ENCODE results near the gene LRRN2.
"Not testable (repeated sequence)": the region's sequence is repeated elsewhere in the genome, so short reads cannot be mapped to it uniquely, and the experiment has no call there.

Gene LRRN2

DNA sequence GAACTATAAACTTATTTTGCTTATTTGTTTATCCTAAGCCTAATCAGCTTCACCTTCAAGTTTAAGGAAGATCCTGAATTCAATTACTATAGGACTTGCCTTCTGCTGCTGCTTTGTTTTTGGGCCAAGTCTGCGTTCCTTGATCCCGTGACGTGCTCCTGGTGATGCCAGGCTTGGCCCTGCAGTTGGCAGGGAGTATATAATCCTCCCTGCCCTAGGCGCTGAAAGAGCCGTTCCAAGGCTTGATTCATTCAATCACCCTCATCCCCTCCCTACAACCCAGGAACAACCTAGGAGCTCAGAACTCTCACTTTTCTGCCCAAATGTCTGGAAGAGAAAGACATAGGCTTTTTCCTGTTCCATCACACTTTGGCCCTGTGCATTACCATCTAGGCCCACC is 12.4 kb upstream of the LRRN2 start:
- in situ Hi-C loops (cut with MboI; ENCODE audit: low pct_unique_long_range_greater_than_20kb, low sequenced_read_pairs), result no loop called here
- no peak for DNase-seq

DNA sequence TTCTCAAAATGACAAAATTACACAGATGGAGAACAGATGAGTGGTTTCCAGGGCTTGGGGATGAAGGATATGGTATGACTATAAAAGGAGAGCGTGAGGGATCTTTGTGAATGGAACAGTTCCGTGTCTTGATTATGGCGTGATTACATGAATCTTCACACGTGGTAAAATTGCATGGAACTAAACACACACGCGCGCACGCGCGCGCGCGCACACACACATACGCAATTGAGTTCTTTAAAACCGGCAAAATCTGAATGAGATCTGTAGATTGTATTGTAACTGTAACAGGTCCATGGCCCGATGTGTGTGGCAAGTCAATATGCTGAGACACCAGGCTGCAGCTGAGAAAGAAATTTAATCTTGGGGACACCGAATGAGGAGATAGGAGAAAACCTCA is 11.1 kb upstream of the LRRN2 start:
- DNase-seq, result no peak

DNA sequence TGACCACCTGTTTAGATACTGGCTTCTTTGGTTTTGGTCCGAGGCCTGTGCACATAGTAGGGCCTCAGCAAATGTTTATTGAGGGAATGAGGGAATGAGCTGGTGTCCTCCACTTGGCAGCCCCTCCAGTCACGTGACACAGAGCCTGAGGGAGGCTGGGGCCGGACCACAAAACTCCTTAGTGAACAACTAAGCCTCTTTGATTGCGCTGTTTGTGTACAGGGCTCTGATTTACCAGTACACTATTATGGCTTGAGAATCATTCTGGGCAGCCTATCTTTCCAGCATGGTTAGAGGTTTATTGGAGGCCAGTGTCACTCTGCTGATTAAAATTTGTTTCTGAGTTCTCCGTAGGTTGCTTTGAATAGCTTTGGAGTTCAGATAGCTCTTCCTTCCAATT is 10.2 kb upstream of the LRRN2 start:
- in situ Hi-C loops (cut with MboI; ENCODE audit: low pct_unique_long_range_greater_than_20kb, low sequenced_read_pairs), result no loop called here
- DNase-seq, result no peak

More for the DNA sequence above, 11.1 kb upstream of the LRRN2 start:
- in situ Hi-C loops (cut with MboI; ENCODE audit: low pct_unique_long_range_greater_than_20kb, low sequenced_read_pairs), result no loop called here

DNA sequence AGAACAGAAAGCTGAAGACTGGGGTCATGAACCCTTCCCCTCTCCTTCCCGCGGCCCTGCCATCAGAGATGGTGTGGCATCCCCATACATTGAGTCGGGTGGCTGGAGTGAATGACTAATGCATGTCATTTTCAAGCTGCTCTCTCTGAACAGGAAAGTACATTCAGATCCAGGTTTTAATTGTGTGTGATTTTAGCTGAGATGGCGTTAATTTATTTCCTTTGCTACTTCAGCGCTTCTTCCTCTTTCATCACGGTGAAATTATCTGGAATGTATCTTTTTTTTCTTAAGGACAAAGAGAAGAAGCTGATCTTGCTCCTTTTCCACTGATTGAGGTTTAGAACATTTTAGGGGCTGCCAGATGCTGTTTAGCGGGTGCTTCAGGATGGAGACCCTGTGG is 8.6 kb upstream of the LRRN2 start:
- in situ Hi-C loops (cut with MboI; ENCODE audit: low pct_unique_long_range_greater_than_20kb, low sequenced_read_pairs), result no loop called here
- DNase-seq, result no peak

DNA sequence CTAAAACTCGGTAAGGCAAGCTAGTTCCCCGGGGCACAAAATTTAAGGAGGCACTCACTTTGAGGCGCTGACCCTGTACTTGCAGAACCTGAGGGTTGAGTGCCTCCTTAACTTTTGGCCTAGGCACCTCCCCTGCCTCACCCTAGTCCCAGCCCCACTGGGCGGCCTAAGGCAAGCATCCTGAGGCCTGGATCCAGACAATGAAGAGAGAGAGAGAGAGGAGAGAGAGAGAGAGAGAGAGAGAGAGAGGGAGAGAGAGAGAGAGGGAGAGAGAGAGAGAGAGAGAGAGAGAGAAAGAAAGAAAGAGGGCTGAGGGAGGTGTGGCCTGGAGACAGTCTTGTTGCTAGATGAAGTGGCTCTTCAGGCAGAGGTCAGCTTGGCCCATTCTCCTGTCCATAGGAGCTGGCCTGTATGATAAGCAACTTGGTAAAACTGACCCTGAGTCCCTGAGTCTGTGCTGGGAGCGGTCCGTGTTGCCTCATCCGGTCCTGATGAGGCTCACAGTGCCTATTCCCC is 7.4 kb upstream of the LRRN2 start:
- in situ Hi-C loops (cut with MboI; ENCODE audit: low pct_unique_long_range_greater_than_20kb, low sequenced_read_pairs), result no loop called here
- DNase-seq, result no peak

DNA sequence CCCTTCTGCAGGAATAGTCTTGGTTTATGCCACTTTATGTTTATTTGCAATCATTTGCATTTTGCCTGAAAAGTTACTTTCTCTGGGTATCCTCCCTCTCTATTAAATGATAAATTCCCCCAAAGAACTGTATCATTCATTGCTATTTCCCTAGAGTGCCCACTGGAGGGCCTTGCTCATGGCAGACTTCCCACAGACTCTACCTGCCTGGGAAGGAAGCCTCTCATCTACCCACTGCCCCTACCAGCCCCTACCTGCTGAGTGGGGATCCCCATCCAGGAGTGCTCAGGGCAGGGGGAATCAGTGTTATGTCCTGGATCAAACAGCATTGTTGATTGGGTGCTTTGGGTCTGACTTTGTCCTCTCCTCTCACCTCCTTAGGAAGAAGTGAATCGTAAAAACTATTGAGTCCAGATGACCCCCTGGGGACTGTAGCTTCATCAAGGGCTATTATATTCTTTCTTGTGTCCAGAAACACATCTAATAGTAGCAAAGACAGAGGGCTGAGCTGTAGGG is 6.8 kb upstream of the LRRN2 start:
- in situ Hi-C loops (cut with MboI; ENCODE audit: low pct_unique_long_range_greater_than_20kb, low sequenced_read_pairs), result no loop called here

DNA sequence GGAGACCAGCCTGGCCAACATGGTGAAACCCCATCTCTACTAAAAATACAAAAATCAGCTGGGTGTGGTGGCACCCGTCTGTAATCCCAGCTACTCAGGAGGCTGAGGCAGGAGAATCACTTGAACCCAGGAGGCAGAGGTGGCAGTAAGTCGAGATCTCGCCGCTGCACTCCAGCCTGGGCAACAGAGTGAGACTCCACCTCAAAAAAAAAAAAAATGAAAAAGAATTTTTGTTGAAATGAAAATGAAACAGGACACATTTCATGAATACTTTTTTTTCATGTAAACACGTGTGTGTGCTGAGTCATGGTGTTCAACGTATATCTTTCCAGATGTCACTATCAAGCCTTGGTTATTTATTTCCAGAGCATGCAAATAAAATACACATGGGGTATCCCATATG is 5.8 kb upstream of the LRRN2 start:
- DNase-seq; in situ Hi-C loops (cut with MboI; ENCODE audit: low pct_unique_long_range_greater_than_20kb, low sequenced_read_pairs): not testable (repeated sequence)

More for the DNA sequence above, 6.8 kb upstream of the LRRN2 start:
- no peak for DNase-seq

DNA sequence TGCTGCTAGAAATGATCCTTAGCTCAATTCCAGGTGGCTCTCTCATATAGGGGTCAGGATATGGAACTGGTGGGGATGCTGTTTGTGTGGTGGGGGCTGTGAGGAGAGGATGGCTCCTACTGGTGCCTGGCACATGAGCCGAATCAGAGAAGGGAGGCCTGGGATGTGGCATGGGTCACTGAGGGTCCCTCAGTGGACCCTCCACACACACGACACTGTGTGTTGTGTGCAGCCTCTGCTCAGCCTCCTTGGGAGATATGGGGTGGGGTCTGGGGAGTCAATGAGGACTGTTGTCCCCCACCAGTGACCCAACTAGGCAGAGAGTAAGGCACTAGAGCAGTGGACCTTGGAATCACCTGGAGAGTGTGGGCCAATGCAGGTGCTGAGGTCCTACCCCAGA is 3.2 kb upstream of the LRRN2 start:
- no peak for DNase-seq

DNA sequence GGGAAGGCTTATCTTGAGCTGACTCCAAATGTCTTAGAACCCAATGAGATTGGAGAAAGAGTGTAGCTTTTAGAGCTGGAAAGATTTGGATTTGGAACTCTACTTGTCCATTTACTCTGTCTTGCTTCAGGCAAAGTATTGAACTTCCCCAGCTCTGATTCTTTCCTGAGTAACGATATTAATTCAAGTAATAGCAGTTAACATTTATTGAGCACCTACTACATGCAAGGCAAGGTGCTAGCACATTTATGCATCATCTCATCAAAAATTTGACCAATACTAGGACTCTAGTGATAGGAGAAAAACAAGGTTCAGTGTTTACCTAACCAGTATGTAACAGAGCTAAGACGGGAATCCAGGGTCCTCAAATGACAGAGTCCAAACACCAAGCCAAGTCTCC is 2.5 kb upstream of the LRRN2 start:
- in situ Hi-C loops (cut with MboI; ENCODE audit: low pct_unique_long_range_greater_than_20kb, low sequenced_read_pairs), result no loop called here
- DNase-seq, result no peak

More for the DNA sequence above, 3.2 kb upstream of the LRRN2 start:
- in situ Hi-C loops (cut with MboI; ENCODE audit: low pct_unique_long_range_greater_than_20kb, low sequenced_read_pairs), result no loop called here

DNA sequence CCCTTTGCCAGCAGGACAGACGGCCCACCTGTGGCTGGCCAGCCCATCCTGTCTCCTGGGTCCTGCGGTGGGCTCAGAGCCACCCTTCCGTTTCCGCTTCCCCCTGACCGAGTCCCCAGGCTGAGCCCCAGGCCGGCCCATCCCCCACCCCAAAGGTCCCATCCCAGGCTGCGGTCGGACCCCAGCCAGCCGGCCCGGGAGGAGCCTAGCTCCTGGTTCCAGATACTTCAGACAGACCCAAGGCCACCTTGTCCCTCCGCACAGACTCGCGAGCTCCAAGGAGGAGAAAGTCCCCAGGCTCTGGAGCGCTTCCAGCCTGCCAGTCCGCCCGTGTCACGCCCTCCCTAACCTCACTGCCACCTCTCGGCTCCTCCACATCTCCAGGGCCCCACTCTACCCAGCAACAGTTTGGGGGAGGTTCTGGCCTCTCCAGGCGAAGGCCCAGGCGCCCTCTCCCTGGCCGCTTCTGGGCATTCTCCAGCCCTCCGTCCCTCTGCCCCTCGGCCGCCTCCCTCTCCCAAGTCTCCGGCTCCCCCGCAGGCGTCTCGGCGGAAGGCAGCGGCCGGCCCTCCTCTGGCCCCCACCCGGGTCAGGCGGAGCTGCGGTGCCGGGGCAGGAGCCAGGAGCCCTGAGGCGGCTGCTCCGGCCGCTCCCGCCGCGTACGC is 835 bp downstream of the LRRN2 start:
- DNase-seq, result no peak

DNA sequence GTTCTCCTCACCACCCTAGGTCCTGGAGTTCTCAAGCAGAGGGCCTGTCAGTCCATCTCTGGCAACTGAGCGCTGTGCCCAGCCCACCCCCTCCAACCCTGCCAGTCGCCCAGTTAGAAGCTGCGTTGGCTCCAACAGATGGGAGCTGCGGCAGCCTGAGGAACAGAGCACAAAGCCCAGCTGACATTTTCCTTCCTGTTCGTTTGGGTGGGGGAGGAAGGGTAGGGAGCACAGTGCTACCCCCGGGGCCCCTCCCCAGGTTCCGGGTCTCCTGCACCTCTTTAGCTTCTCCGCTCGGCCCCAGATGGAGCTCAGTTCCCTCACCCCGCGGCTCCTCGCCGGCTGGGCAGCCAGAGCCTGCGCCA is 1.4 kb downstream of the LRRN2 start:
- no peak for DNase-seq
- in situ Hi-C loops (cut with MboI; ENCODE audit: low pct_unique_long_range_greater_than_20kb, low sequenced_read_pairs), result no loop called here

More for the DNA sequence above, 835 bp downstream of the LRRN2 start:
- in situ Hi-C loops (cut with MboI; ENCODE audit: low pct_unique_long_range_greater_than_20kb, low sequenced_read_pairs), result no loop called here

DNA sequence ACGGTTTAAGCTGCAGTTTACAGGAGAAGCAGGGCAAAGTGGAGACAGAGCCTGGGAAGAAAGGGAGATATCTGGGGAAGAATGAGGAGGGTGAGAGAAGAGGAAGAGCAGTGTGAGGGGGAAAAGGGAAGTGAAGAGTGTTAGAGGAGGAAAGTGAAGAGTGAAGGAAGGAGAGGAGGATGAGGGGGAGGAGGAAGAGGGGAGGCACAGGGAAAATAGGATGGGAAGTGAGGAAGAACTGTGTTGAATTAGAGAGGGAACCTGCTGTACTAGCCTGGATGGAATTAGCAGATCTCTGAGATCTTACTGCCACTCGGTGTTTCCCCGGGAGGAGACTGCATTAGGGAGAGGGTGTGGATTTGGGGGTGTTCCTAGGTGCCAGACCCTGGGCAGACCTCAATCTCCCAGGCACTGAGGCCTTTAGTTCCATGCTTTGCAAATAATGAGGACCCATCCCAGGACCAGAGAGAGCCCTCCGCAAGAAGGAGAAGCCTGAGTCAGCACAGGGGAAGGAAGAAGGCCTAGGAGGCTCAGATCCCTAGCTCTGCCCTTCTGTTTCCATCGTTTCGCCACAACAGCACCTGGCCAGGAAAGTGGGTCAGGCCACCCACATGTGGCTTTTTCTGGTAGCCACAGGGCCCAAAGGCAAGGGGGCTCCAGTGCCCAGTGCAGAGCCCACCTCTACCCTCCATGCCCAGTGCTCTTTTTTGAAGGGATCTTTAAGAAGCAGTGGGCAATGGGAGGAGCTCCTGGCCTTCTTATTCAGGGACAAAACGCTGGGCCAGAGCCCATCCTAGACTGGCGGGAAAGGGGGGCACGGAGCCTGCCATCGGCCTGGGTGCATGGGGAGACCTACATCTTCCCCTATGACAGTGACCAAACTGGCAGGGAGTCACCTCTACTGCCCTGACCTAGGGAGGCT is 2.0 kb downstream of the LRRN2 start:
- in situ Hi-C loops (cut with MboI; ENCODE audit: low pct_unique_long_range_greater_than_20kb, low sequenced_read_pairs), result no loop called here
- no peak for DNase-seq

DNA sequence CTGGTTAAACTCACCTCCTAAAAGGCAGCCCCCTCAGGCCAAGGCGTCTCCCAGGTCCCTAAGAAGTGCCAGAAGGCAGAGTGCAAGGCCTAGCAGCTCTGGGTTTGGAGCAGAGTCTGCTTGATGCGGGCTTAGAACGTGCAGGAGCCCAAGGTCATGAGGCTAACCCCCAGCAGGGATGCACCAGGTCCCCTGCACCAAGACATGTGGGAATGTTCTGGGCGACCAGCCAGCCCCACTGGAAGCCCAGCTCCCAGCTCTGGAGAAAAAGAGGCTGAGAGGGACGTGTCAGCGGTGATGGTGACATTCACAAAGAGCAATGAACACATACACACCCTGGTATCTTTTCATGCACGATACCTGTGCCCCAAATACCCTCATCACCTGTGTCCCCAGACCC is 5.1 kb downstream of the LRRN2 start:
- no peak for DNase-seq
- in situ Hi-C loops (cut with MboI; ENCODE audit: low pct_unique_long_range_greater_than_20kb, low sequenced_read_pairs), result no loop called here

DNA sequence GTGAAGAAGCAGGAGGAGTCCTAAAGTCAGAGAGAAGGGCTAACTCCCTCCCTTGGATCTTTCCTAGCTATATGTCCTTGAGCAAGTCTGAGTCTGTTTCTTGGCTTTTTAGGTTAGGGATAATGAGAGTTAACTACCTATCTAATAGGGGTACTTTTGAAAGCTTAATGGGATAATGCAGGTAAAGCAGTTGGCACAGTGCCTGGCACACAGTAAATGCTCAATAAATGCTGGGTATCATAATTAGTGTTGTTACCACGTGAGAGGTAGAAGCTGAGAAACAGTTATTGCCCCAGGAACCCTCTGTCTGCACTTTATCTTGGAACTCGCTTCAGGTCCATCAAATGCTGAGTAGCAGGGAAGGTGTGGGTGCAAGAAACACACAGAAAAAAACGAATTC is 5.5 kb downstream of the LRRN2 start:
- in situ Hi-C loops (cut with MboI; ENCODE audit: low pct_unique_long_range_greater_than_20kb, low sequenced_read_pairs), result no loop called here
- no peak for DNase-seq

DNA sequence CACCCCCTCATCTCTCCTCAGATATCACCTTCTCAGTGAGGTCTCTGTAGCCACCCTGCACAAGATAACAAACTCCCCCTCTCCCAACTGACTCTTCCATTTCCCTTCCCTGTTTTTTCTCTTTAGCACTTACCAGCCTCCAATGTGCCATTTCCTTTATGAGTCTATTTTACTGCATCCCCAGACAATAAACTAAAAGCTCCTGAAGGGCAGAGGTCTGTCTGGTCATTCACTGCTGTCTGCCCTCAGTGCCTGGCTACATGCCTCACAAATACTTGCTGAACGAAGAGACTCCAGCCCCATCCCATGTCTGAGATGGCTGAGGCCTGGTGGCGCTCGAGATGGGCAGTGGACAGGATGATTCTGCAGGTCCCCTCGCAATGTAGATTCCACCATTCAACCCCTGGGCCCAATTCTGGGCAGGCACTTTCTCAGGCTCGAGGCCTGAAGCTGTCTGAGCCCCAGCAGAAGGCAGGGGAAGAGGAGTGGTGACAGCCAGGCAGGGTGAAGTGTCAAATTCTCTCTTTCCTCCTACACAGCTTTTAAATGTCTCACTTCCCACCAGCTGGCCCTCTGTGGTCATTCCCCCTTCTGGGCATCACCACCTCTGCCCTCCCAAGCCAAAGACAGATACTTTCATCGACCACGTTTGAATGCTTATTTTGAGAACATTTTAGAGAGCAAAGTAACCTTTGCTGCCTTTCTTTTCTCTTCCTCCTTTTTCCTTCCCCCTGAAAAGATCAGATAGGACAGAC is 6.6 kb downstream of the LRRN2 start:
- in situ Hi-C loops (cut with MboI; ENCODE audit: low pct_unique_long_range_greater_than_20kb, low sequenced_read_pairs), result no loop called here
- DNase-seq, result no peak

DNA sequence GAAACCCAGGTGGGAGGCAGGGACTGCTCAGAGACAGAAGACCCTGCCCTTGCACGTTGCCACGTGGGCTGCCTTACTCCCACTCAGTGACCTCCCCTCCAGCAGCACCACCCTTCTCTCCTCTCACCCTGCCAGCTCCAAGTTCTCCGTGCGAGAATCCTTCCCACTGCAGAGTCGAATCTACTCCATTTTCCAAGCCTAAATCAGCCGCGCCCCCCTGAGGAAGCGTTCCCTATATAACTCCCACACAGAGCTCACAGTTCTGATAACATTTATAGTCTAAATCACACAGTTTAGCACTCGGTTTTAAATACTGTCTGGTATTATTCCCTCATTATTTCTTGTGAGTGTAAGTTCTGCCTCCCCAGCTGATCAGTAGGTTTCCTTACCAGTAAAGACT is 7.7 kb downstream of the LRRN2 start:
- in situ Hi-C loops (cut with MboI; ENCODE audit: low pct_unique_long_range_greater_than_20kb, low sequenced_read_pairs), result no loop called here
- no peak for DNase-seq

DNA sequence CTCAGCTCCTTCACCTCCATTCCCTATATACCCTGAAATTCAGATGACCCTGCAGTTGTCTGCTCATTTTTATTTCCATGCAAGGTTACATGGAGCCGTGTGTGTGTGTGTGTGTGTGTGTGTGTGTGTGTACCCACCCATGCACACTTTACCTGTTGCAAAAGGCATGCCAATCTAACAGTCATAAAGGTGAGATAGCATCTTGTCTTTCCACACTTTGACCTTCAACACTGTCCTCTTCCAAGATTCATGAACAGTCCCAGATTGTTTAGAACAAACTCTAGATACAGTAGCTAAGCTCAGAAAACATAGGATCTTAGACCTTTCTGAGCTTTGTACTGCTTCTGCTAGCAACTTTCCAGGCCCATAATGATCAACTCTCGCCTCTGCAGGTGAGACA is 9.5 kb downstream of the LRRN2 start:
- DNase-seq, result no peak
- in situ Hi-C loops (cut with MboI; ENCODE audit: low pct_unique_long_range_greater_than_20kb, low sequenced_read_pairs), result no loop called here

DNA sequence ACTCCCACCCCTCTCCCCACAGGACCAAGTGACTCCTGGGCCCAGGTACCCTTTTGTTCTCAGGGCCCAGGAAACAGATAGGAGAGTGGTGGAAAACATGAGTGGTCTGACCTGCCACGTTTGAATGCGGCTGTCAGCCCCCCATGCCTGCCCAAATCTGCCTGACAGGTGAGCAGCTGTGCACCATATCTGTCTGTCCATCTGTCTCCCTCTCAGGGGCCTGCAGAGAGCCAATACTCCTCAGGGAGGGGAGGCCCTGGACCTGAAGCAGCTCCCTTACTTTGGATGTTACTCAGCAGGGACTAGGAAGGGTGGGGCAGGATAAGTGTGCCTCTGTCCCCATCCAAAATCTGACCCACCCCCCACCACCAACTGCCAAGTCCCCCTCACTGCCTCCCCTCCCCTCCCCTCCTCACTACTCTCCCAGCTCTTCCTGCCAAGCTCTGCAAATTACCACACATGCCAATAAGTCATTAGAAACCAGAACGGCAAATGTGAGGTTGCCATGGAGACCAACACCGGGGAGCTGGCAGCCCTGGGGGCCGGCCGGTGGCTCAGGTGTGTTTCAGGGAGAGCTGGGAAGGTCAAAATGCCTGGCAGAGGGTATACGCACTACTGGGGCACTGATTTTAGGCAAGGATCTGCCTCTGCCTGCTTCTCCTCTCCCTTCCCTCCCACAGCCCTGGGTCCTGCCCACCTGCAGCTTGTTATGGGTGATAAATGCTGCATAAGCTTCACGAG is 11.5 kb downstream of the LRRN2 start:
- no peak for DNase-seq
- in situ Hi-C loops (cut with MboI; ENCODE audit: low pct_unique_long_range_greater_than_20kb, low sequenced_read_pairs), result no loop called here

DNA sequence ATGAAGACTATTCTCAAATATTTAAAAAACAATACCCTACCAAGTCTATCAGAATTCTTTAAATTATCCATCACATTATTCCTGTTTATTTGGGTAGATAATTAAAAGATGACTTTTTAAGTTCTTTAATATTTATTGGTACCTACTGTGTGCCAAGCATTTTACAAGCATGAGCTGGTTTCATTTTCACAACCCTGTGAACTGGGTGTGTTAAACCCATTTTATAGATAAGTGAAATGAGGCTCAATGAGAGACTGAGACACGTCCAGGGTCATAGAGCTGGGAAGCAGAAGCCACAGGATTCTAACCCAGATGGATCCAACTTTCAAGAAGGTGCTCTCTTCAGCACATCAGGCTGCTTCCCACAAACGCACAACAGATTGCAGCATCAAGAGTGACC is 12.3 kb downstream of the LRRN2 start:
- DNase-seq, result no peak
- in situ Hi-C loops (cut with MboI; ENCODE audit: low pct_unique_long_range_greater_than_20kb, low sequenced_read_pairs), result no loop called here
